Measurements from ENCODE around the gene IKZF3. TPM values are rescaled to one million over a fixed set of nuclear protein-coding genes. Genes with fewer than 3 reads are reported as not detected.

Gene IKZF3
- total RNA-seq, 1 donor from 2014 or later = 220 TPM

- H3K36me3 Mint-ChIP-seq (ENCODE audit: low read depth) = peaks cover 67% of the 10 kb centered on the region
- H3K9me3 Mint-ChIP-seq = no peaks in the 10 kb centered on the region
- CTCF ChIA-PET = interaction anchor here (1.0 to 1.2 kb wide), 3 partner anchors 12 to 227 kb away, joined by 3 read pairs; no protein-coding TSS in a partner anchor
- no peaks in the 10 kb centered on the region for H3K27me3 Mint-ChIP-seq
- H3K4me3 Mint-ChIP-seq = peak overlapping the region; percentile 39
- DNase-seq (no peak), ATAC-seq (ENCODE audit: low read depth) (peak; percentile 45)
- H3K27ac Mint-ChIP-seq = peak overlapping the region; percentile 70
- H3K4me1 Mint-ChIP-seq = peaks cover 75% of the 10 kb centered on the region
- intact Hi-C loops (cut with micrococcal nuclease) = loop anchor here (5.0 kb wide), 1 partner anchor 76 kb away; no protein-coding TSS in a partner anchor
- TF ChIP-seq, protein P1, sequence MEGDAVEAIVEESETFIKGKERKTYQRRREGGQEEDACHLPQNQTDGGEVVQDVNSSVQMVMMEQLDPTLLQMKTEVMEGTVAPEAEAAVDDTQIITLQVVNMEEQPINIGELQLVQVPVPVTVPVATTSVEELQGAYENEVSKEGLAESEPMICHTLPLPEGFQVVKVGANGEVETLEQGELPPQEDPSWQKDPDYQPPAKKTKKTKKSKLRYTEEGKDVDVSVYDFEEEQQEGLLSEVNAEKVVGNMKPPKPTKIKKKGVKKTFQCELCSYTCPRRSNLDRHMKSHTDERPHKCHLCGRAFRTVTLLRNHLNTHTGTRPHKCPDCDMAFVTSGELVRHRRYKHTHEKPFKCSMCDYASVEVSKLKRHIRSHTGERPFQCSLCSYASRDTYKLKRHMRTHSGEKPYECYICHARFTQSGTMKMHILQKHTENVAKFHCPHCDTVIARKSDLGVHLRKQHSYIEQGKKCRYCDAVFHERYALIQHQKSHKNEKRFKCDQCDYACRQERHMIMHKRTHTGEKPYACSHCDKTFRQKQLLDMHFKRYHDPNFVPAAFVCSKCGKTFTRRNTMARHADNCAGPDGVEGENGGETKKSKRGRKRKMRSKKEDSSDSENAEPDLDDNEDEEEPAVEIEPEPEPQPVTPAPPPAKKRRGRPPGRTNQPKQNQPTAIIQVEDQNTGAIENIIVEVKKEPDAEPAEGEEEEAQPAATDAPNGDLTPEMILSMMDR (IDR thresholded peaks at IDR 0.05) = no peak
- POLR2A ChIA-PET = interaction anchor here (0.6 to 1.6 kb wide), 8 partner anchors 12 to 93 kb away, joined by 3 to 9 read pairs (median 3); partner anchors contain the start of gene IKZF3
Measured at GRCh38 chr17:39848600-39848999, 15.5 kb downstream of the IKZF3 start.

DNA sequence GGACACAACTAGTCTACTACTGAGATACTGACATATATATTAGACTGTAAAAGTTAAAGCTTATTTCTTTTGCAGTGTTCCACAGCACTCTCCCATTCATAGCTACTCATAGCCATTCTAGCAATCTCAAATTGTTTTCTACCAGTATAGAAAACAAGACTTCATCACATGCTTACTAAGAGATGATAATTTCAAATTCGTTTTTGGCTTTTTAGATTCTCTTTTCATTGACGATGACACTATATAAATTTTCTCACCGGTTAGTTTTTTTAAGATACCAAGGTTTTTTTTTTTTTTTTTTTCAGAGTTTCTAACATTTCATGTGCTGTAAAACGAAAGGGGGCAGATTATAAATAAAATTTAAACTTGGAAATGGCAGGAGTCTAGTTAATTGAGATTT lies 17.9 kb downstream of the IKZF3 start:
- no peak overlapping the region for H3K4me3 Mint-ChIP-seq

GRCh38 chr17:39845052-39845846 lies 18.9 kb downstream of the IKZF3 start:
- TF ChIP-seq, protein P1 (IDR thresholded peaks at IDR 0.05) = no peak
- ChIA-PET POLR2A (interaction anchor here (0.6 to 1.1 kb wide), 4 partner anchors 19 to 276 kb away, joined by 3 to 4 read pairs (median 3); no protein-coding TSS in a partner anchor), CTCF (interaction anchor here (0.6 to 0.8 kb wide), 2 partner anchors 31 to 223 kb away, joined by 3 read pairs; no protein-coding TSS in a partner anchor)
- no peaks in the 10 kb centered on the region for H3K27me3 Mint-ChIP-seq
- peaks cover 77% of the 10 kb centered on the region for H3K36me3 Mint-ChIP-seq (ENCODE audit: low read depth)
- H3K27ac Mint-ChIP-seq = peak overlapping the region; percentile 3
- DNase-seq = no peak
- peaks cover 80% of the 10 kb centered on the region for H3K4me1 Mint-ChIP-seq
- H3K4me3 Mint-ChIP-seq = no peak overlapping the region
- ATAC-seq (ENCODE audit: low read depth) = no peak
- intact Hi-C loops (cut with micrococcal nuclease) = loop anchor here (5.0 kb wide), 1 partner anchor 73 kb away; no protein-coding TSS in a partner anchor
- H3K9me3 Mint-ChIP-seq = no peaks in the 10 kb centered on the region

More for the DNA sequence above, 17.9 kb downstream of the IKZF3 start:
- Mint-ChIP-seq H3K36me3 (ENCODE audit: low read depth) (peaks cover 71% of the 10 kb centered on the region), H3K27ac (peak overlapping the region; percentile 59), H3K9me3 (no peaks in the 10 kb centered on the region), H3K4me1 (peaks cover 77% of the 10 kb centered on the region), H3K27me3 (no peaks in the 10 kb centered on the region)
- no peak for ATAC-seq (ENCODE audit: low read depth)
- ChIA-PET CTCF (interaction anchor here (1.9 kb wide), 1 partner anchor 19 kb away, joined by 4 read pairs; no protein-coding TSS in a partner anchor), POLR2A (interaction anchor here (0.5 to 1.2 kb wide), 2 partner anchors 91 to 114 kb away, joined by 4 to 5 read pairs; no protein-coding TSS in a partner anchor)
- no peak for DNase-seq
- intact Hi-C loops (cut with micrococcal nuclease) = loop anchor here (5.0 kb wide), 1 partner anchor 74 kb away; no protein-coding TSS in a partner anchor
- TF ChIP-seq, protein P1 (IDR thresholded peaks at IDR 0.05) = no peak

DNA sequence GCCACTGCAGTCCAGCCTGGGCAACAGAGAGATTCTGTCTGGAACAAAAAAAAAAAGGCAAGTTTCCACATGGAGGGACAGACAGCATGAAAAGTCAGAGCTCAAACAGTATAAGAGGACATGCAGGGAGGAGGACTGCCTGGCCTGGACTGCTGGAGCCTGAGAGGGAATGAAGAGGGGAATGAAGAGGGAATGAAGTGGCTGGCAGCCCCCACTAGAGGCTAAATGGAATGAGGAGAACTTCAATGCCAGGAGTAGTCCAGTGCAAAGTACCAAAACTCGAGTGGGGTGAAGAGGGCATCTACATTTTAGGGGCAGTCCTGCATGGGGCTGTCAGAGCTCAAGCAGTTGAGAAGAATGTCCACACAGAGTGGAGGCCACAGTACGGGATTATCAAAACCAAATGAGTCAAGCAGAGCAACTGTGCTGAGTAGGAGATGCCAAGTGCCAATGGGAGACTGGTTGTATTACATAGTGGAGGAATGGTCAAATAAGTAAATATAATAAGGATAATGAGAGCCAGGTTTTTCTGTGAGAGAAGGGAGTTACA lies 22.9 kb downstream of the IKZF3 start:
- peaks cover 67% of the 10 kb centered on the region for H3K4me1 Mint-ChIP-seq
- TF ChIP-seq, protein P1 (IDR thresholded peaks at IDR 0.05) = no peak
- peaks cover 81% of the 10 kb centered on the region for H3K36me3 Mint-ChIP-seq (ENCODE audit: low read depth)
- no peak overlapping the region for H3K4me3 Mint-ChIP-seq
- H3K9me3 Mint-ChIP-seq = peaks cover 5% of the 10 kb centered on the region
- POLR2A ChIA-PET = interaction anchor here (0.6 to 1.2 kb wide), 3 partner anchors 9 to 111 kb away, joined by 3 to 14 read pairs (median 3); no protein-coding TSS in a partner anchor
- CTCF ChIA-PET = no interaction called here
- H3K27ac Mint-ChIP-seq = peak overlapping the region; percentile 76
- H3K27me3 Mint-ChIP-seq = no peaks in the 10 kb centered on the region
- no peak for ATAC-seq (ENCODE audit: low read depth)
- intact Hi-C loops (cut with micrococcal nuclease) = no loop called here
- DNase-seq = no peak

All from activated B cell treated with CpG ODN at 0.5 μM for 24 hours (primary cell).